GM21717 (cell line): Measurements from ENCODE around the gene PPP6R3.
"Not testable (repeated sequence)": the region's sequence is repeated elsewhere in the genome, so short reads cannot be mapped to it uniquely, and the experiment has no call there.

Experiments
- ATAC-seq: cut with Tn5 transposase; IDR thresholded peaks from one replicate; pipeline ENCODE4 v1.9.1; 2021; ENCODE audit warnings: mild to moderate bottlenecking, moderate library complexity; ENCODE audit not compliant: unreplicated experiment

The PPP6R3 gene

DNA sequence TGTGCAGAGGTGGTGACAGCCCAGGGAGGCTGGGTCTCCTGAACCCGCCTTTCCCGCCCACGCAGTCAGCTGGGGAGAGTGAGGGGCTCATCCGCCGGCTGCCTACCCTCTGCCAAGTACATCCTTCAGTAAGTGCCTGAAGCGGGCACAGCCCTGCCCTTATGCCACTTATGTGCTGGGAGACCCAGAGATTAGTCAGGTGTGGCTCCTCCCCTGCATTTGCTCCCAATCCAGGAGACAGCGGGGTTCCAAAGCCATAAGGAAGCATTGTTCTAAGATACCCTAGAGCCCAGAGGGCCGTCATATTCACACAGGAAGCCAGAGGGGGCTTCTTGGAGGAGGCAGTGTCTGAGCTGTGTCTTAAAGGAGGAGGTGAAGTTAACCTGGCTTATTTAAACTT, 5.8 kb upstream of the PPP6R3 start:
- ATAC-seq: no peak

DNA sequence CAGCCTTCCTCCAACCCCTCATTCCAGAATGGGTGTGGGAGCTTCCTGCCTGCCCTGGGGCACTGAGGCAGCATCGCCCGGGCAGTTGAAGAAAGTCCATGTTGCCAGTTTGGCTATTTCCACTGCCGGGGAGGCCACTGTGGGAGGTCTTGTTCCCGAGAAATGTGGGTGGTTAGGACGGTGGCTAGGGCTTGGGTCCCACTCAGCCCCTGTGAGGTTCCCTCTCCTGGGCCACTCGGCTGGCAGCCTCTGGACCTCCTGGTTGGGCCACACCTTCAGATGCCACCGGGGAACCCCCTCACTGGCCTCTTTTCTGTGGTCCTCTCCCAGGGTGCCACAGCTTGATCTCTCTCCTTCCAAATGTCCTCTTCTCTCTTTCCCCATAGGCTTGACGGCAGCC, 5.1 kb upstream of the PPP6R3 start:
- no peak for ATAC-seq

DNA sequence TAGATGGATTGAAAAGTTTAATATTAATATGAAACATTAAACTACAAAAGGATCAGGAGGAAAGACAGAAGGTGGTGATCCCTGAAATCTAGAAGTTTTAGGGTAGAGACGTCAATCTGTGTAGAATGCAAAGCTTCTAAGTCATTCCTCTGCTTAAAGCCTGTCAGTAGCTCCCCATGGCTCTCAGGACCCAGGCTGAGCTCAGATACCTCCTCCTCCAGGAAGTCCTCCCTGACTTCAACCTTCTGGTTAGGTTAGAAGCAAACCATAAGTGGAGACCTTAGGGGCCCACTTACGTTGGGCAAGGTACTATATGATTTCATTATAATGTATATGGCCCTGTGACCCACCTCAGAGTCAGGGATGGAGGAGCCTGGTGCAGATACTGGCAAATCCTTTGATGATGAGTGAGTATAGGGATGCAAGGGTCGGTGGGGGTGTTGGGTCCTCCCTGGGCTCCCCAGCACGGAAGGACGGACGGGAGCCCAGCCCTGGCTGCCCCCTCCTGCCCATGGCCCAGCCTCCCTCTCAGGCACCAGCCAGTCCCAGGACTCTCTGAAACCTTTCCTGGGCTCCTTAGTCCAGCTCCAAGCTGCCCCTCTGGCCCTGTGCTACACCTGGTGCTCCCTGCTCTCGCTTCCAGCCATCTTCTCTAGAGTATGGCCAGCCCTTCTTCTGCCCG, 3.2 kb upstream of the PPP6R3 start:
- ATAC-seq: no peak

DNA sequence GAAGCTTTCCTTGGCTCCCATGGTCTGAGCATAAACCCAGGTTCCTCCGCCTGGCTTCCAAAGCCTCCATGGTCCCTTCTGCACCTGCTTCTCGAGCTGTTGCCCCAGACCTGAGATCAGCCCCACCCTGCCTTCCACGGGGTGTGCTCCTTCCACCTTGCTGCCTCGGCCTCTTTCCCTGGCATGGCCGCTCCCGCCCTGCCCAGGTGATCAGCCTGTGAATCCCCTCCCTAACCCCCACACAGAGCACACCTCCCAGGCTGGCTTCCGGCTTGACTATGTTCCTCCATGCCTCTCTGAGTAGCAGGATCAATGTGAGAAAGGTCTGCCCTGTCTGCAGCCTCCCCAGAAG, 2.7 kb upstream of the PPP6R3 start:
- no peak for ATAC-seq

DNA sequence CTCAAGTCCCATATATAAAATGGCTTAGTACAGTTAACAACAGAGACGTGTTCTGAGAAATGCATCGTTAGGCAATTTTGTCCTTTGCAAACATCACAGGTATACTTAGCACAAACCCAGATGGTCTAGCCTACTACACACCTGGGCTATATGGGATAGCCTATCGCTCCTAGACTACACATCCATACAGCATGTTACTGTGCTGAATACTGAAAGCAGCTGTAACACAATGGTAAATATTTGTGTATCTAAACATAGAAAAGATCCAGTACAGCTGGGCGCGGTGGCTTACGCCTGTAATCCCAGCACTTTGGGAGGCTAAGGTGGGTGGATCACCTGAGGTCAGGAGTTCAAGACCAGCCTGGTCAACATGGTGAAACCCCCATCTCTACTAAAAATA, 2.2 kb upstream of the PPP6R3 start:
- ATAC-seq: not testable (repeated sequence)

DNA sequence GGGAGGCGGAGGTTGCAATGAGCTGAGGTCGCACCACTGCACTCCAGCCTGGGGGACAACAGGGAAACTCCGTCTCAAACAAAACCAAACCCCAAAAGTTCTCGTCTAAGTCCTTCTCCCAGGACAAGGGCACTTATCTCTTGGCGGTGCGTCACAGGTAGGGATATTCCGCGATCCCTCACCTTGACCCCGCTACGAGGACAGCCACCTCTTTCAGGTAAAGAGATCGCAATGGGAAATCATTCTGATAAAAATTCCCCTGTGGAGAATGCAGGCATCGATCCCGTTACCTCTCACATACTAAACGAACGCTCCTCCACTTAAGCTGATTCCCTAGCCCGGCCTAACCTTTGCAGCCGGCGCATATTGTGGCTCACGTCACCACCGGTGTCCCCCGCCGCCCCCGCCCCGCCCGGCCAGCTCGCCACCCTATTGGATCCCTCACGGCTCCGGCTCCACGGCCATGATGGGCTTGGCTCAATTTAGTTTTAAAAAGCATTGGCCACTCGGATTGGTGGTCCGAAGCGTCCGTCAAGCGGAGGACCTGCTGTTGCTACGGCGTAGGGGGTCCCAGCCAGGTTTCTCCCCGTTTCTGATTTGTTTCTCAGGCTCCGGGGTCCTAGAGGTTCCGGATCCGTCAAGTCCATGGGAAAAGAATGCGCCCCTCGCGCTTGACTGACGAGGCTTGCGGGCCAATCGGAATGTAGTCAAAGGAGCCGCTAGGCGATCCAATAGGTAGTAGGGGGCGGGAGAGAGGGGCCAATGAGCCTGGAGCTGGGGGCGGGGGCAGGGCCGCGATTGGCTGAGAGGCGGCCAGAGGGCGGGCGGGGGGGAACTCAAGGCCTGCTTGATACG, 439 bp upstream of the PPP6R3 start:
- peak; percentile 76 for ATAC-seq

DNA sequence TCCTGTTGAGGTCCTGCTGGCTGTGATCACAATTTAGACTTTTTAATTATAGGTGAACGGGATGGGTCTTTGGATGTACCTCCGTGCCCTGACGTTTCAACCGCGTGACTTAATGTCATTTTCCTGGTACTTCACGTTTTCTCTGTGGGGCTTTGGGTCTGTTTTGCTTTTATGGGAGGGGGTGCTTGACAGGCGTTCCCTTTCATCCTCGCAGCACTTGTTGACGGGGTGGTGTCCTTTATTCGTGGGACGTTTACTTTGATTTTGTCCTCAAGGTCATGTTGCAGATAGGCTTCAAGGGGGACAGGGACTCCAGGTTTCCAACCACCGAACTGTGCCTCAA, 994 bp downstream of the PPP6R3 start:
- ATAC-seq: no peak

DNA sequence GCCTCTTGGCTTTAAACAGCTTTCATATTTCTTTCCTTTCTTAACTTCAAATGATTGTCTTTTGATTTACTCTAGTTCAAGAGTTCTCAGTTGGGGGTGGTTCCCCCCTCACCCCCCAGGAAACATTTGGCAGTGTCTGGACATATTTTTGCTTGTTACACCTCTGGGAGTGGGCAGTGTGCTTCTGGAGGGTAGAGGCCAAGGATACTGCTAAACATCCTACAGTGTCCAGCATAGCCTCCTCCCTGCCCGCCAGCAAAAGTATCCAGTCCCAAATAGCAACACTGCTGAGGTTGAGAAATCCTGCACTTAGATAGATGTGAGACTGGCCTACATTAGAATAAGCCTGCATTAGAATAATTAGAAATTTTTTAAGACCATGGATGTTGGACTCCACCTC, 3.2 kb downstream of the PPP6R3 start:
- ATAC-seq: no peak

DNA sequence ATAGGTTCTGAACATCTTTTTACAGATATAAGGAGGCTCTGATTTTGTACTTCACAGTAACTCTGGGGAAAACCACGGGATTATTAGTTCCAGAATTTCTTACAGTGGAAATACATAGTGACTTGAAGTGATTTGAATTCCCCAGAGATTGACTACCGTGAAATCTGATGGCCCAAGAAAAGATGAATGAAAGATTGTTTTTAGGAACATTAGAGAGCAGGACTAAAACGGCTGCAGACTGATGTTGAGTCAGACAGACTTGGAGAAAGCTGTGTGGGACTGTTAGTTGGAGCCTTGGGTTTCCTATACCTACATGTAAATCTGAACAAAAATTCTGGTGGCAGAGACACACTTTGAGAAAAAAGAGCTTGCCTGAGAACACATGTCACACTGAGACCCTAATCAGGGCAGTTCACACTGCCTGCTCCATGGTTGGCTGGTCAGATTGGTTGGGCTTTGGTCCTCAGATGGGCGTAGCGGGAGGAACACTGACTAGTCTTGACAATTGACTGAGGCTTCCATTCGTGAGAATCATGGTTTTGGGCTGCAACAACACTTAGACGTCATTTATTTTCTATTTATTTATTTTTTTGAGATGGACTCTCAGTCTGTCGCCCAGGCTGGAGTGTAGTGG, 6.8 kb downstream of the PPP6R3 start:
- ATAC-seq: no peak

DNA sequence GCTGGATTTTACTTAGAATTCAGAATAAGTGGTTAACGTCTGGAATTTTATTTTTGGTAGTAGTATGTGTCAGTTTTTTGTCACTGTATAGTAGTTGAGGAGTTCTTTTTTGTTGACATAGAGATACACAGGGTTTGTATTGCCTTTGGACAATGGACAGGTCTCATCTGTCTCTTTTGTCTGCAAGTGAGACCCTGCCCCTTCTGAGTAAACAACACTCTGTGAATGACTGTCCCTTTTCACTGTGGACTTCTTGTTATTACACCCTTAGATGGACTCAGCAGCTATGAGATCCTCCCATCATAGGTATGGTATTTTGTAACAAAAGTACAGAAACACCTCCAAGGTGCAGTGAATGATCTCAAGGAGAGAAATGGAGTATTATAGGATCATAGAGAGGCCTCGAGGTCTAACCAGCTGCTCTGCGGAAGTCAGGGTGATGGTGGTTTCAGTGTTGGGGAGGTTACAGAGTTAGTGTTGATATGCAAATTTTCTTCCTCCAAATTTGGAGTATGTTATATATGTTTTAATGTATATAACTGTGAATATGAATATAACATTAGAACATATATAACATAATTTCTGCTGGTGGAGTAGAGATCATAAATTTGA, 7.8 kb downstream of the PPP6R3 start:
- no peak for ATAC-seq

DNA sequence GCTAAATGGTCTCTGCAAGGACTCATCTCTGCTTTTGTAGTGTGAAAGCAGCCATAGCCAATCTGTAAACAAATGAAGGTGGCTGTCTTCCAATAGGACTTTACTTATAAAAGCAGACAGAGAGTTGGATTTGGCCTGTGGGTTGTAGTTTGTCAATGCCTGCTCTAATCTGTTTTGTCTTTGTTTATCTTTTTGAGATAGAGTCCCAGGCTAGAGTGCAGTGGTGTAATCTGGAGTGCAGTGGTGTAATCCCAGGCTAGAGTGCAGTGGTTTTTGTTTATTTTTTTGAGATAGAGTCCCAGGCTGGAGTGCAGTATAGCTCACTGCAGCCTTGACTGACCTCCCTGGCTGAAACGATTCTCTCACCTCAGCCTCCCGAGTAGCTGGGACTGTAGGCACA, 8.6 kb downstream of the PPP6R3 start:
- ATAC-seq: no peak

DNA sequence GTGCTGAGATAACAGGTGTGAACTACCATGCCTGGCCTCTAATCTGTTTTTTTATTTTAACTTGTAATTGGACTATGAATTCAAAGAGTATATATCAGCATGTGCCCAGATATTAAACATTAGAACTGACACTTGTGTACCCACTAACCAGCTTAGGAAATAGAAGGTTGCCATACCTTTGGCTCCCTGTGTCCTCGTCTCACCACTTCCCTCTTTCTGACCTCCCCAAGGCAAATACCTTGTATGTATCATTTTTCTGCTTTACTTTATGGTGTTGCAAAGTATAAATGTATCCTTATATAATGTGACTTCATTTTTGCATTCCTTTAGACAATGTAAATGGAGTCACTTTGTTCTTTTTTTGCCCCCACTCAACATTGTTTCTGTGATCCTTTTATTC, 9.1 kb downstream of the PPP6R3 start:
- no peak for ATAC-seq

DNA sequence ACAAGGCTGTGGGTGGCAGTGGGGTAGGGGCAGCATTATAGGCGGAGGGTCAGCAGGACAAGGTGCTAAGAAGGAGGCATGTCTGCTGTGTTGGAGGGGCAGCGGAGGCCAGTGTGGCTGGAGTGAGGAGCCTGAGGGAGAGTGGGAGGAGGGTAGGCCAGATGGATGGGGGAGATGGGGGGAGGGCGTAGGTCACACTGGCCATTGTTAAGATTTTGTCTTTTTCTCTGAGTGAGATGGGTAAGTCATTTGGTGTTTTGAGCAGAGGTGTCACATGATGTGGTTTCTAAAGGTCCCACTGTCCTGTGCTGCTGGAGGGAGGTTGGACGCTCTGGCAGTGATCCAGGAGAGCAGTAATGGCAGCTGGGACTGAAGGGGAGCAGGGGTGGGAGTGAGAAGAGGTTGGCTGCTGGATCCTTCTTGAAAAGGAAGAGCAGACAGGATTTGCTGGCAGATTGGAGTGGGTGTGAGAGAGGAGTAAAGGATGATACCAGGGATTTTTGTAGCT, 9.8 kb downstream of the PPP6R3 start:
- no peak for ATAC-seq

DNA sequence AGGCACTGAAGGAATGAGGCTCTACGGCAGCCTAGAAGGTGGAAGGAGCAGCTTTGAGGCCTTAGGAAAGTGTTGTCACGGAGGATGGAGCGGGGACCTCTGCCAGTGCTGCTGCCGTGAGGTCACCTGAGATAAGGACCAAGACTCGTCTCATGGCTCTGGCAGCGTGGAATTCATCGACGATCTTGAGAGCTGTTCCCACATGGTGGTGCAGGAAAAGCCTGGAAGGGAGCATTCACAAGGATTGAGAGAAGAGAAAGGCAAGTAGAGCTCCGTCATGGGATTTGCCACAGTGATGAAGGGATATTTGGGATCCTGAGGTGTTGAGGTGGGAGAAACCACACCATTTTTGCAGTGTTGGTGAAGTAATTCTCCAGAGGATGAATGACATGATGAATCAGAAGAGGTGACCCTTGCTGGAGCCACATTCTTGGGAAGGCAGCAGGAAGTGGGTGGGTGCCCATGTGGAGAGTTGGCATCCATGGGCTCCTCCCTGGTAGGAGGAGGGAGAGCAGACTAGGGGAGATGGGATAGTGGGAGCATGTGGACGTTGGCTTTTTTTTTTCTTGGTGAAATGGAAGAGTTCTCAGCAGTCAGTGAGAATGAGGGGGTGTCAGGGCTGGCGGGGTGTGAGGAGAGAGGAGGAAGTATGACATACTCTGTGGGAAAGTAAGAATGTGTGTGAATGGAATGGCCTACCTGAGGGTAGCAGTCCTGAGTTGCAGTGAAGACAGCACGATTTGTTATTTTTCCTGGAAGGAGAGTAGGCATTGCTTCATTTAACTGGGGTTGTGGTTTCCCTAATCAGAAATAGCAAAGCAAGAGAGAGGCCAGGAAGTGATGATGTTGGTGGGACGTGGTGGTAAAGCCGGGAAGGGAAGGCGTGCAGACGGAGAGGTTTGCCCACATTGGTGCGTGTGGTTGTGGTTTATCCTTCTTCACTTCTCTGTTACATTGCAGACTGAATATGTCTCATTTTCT, 11.1 kb downstream of the PPP6R3 start:
- ATAC-seq: no peak

DNA sequence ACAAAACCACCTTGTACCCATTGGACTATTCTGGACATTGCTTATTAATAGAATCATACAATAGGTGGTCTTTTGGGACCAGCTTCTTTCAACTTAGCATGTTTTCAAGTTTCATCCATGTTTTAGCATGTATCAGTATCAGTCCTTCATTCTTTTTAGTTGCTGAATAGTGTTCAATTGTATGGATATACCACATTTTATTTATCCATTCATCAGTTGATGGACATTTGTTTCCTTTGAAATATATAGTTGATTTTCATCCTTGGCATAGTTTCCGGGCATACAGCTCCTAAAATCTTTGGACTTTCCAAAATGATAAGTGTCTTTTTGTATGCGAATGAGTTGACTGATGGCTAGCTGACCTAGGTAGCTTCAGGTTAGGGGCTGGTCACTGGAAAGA, 12.2 kb downstream of the PPP6R3 start:
- no peak for ATAC-seq

DNA sequence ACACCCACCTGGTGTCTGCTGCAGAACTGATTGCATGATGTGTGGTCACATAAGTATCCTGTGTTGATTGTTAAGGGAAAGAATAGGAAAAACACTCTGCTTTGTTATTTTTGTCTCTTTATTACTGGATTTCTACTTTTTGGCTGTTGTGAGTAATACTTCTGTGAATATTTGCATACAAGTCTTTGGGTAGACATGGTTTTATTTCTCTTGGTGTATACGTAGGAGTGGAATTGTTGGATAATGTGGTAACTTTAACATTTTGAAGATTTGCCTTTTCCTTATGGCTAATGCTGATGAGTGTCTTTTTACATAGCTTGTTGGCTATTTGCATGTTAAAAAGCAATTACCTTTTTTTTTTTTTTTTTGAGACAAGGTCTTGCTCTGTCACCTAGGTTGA, 13.1 kb downstream of the PPP6R3 start:
- no peak for ATAC-seq

DNA sequence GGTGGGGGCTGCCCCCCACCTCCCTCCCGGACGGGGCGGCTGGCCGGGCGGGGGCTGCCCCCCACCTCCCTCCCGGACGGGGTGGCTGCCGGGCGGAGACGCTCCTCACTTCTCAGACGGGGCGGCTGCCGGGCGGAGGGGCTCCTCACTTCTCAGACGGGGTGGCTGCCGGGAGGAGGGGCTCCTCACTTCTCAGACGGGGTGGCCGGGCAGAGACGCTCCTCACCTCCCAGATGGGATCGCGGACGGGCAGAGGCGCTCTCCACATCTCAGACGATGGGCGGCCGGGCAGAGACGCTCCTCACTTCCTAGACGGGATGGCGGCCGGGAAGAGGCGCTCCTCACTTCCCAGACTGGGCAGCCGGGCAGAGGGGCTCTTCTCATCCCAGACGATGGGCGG, 15.1 kb downstream of the PPP6R3 start:
- ATAC-seq: not testable (repeated sequence)

DNA sequence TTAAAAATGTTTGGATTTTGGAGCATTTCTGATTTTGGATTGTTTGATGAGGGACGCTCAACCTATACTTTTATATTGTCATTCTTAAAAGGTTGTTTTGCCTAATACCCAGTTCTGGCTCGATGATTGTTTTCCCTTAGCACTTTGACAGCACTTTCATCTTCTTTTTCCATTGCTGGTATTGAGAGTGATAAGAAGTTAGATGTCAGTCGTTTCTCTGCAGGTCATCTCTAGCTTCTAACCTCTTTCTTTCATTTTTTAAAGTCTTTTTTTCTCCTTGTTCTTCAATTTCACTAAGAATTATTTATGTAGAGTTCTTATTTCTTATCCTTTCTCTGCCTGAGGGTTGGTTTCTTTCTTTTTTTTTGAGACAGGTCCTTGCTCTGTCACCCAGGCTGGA, 18.8 kb downstream of the PPP6R3 start:
- ATAC-seq: no peak

DNA sequence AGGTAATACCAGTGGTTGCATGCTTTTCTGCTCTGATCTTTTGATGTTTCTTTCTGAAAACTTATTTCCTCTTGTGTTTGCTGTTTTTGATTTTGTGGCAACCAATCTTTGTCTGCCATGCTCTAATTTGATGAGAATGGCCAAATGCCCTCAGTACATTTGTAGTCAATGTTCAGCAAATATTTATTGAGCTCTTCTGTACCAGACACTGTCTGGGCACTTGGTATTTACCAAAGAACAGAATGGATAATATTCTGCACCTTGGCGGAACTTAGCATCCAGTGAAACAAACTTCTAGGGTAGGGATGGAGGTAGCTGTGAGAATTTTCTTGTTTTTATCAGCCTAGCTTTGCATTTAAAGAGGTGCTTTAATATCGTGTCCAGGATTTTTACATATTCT, 19.6 kb downstream of the PPP6R3 start:
- ATAC-seq: no peak

DNA sequence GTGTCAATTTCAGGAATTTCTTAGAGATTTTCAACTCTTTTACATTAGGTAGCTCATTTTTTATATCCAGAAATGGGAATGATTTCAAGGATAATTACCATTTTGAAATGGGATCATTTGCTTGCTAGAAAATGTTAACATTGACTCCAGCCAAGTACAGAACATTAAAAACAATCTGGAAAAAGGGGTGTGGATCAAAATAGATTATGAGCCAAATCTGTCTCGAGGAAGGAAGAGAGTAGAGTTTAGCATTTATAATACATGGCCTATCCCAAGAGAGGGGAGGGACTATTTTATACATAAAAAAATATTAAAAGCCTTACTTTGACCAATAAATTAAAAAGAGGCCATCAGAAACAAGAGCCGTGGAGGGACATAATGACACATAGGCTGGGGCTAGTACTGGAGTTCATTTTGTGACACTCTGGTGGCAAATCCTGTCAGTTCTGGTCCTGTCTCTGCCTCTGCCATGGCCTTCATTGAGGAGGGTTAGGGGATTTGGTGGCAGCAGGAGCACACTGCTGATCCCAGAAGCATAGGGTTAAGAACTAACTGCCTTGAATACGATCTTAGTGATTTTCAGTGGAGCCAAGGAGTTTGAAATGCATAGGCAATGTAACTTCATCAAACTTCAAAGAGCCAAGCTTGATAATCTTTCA, 20.4 kb downstream of the PPP6R3 start:
- ATAC-seq: no peak
